Right hindlimb (tissue), 1 donor: ENCODE results near the gene TBC1D8B.

Experiments
- DNase-seq: peaks from one replicate; pipeline ENCODE4 v3.0.0-alpha.2; 2018

The TBC1D8B gene

GRCh38 chrX:106899276-106899675, 96.8 kb downstream of the TBC1D8B start:
- no peak for DNase-seq

GRCh38 chrX:106899841-106900240, 97.4 kb downstream of the TBC1D8B start:
- no peak for DNase-seq

- DNase-seq, result no peak
Measured at GRCh38 chrX:106901341-106901740, 98.9 kb downstream of the TBC1D8B start.

- DNase-seq, result no peak
Measured at GRCh38 chrX:106901781-106902219, 99.3 kb downstream of the TBC1D8B start.

GRCh38 chrX:106902684-106903083, 100.2 kb downstream of the TBC1D8B start:
- no peak for DNase-seq

- DNase-seq, result no peak
Measured at GRCh38 chrX:106903291-106903824, 100.9 kb downstream of the TBC1D8B start, which contains the start of gene RIPPLY1. RIPPLY1 (minus strand) TSS chrX:106903341; CDS start chrX:106903287, 54 bp downstream.

GRCh38 chrX:106903856-106904528, 101.5 kb downstream of the TBC1D8B start:
- DNase-seq, result no peak

- no peak for DNase-seq
Measured at GRCh38 chrX:106905064-106905708, 102.7 kb downstream of the TBC1D8B start.

GRCh38 chrX:106906361-106906760, 103.9 kb downstream of the TBC1D8B start:
- DNase-seq, result no peak

GRCh38 chrX:106912864-106913263, 110.4 kb downstream of the TBC1D8B start:
- DNase-seq, result no peak

- no peak for DNase-seq
Measured at GRCh38 chrX:106917830-106918500, 115.5 kb downstream of the TBC1D8B start.

- no peak for DNase-seq
Measured at GRCh38 chrX:106919932-106920452, 117.5 kb downstream of the TBC1D8B start, which contains the start of gene CLDN2. CLDN2 (plus strand) TSS chrX:106920402; CDS start chrX:106928229, 7,827 bp downstream.

- no peak for DNase-seq
Measured at GRCh38 chrX:106921637-106922036, 119.2 kb downstream of the TBC1D8B start.
